IPS DF 6.9 (cell line): ENCODE measurements around the gene BTN2A1.
"Not testable (repeated sequence)": the region's sequence is repeated elsewhere in the genome, so short reads cannot be mapped to it uniquely, and the experiment has no call there.

ENCODE experiments used
- DNase-seq: peaks from one replicate; pipeline ENCODE4 v3.0.0-alpha.2; 2013; ENCODE audit warnings: low read depth, low spot score
- H3K27ac ChIP-seq: one replicate; pipeline ENCODE4 v1.5.1; 2013; ENCODE audit warnings: low read length, control low read depth
- H3K27me3 ChIP-seq: 2 replicates; pipeline ENCODE4 v1.6.1; 2013; ENCODE audit warnings: mild to moderate bottlenecking, low read length; ENCODE audit not compliant: control insufficient read depth, insufficient read depth
- H3K36me3 ChIP-seq: 2 replicates; pipeline ENCODE4 v1.6.1; 2013; ENCODE audit warnings: low read length; ENCODE audit not compliant: control insufficient read depth, insufficient read depth
- H3K4me1 ChIP-seq: 2 replicates; pipeline ENCODE4 v1.6.1; 2013; ENCODE audit warnings: low read length; ENCODE audit not compliant: control insufficient read depth, insufficient read depth
- H3K4me3 ChIP-seq: 2 replicates; pipeline ENCODE4 v1.5.1; 2013; ENCODE audit warnings: mild to moderate bottlenecking, low read length
- H3K9me3 ChIP-seq: 2 replicates; pipeline ENCODE4 v1.6.1; 2013; ENCODE audit warnings: low read length, inconsistent platforms; ENCODE audit not compliant: control insufficient read depth, insufficient read depth
- WGBS: extraction: QIAGEN DNeasy Blood & Tissue Kit; methylation state at CpG from one replicate; pipeline ENCODE4 v1.1.7; 2013; ENCODE audit warnings: mixed read lengths, missing lambda C conversion rate; ENCODE audit not compliant: insufficient read length, insufficient coverage; 5-methylcytosine and 5-hydroxymethylcytosine counted together

The BTN2A1 gene

GRCh38 chr6:26493258-26493657 is 35.5 kb downstream of the BTN2A1 start:
- H3K9me3 ChIP-seq = no peaks in the 10 kb centered on the region
- H3K27ac ChIP-seq = no peak overlapping the region
- no peaks in the 10 kb centered on the region for H3K4me1 ChIP-seq
- no peaks in the 10 kb centered on the region for H3K36me3 ChIP-seq
- DNase-seq = no peak
- no peaks in the 10 kb centered on the region for H3K27me3 ChIP-seq
- no CpG with 5 or more reads among the region's 2 CpGs for WGBS
- H3K4me3 ChIP-seq = no peak overlapping the region

- Histone ChIP-seq H3K27ac (no peak overlapping the region), H3K9me3 (no peaks in the 10 kb centered on the region), H3K4me1 (no peaks in the 10 kb centered on the region), H3K27me3 (no peaks in the 10 kb centered on the region), H3K36me3 (no peaks in the 10 kb centered on the region), H3K4me3 (no peak overlapping the region)
- DNase-seq = no peak
- WGBS = no CpG with 5 or more reads among the region's 3 CpGs
Measured at GRCh38 chr6:26494117-26494516, 36.4 kb downstream of the BTN2A1 start.

GRCh38 chr6:26495281-26495680 is 37.5 kb downstream of the BTN2A1 start:
- Histone ChIP-seq H3K4me1 (no peaks in the 10 kb centered on the region), H3K27ac (no peak overlapping the region), H3K36me3 (no peaks in the 10 kb centered on the region), H3K4me3 (no peak overlapping the region), H3K9me3 (no peaks in the 10 kb centered on the region), H3K27me3 (no peaks in the 10 kb centered on the region)
- WGBS = no CpG with 5 or more reads among the region's 1 CpG
- no peak for DNase-seq

DNA sequence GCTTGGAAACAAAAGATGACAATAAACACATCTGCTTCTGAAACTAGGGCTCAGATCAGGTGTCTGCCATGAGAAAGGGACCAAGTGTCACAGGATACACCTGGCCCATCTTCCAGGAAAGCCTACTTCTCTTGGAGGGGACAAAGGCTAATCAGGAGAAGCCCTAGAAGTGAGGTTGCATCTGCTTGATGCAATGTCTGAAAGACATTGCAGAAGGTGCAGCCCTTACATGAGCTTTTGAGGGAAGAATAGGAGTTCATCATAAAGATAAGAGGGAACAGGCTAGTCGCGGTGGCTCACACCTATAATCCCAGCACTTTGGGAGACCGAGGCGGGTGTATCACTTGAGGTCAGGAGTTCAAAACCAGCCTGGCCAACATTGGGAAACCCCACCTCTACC is 39.9 kb downstream of the BTN2A1 start:
- DNase-seq = no peak
- Histone ChIP-seq H3K9me3 (no peaks in the 10 kb centered on the region), H3K4me3 (no peak overlapping the region), H3K27ac (no peak overlapping the region), H3K36me3 (no peaks in the 10 kb centered on the region), H3K27me3 (peaks cover 16% of the 10 kb centered on the region), H3K4me1 (peaks cover 2% of the 10 kb centered on the region; the same call in 1 of the 2 replicates)
- WGBS = no CpG with 5 or more reads among the region's 4 CpGs

GRCh38 chr6:26500102-26500501 is 42.3 kb downstream of the BTN2A1 start, which contains the start of gene BTN1A1:
Gene BTN1A1, plus strand, starts transcription at chr6:26500303. Its CDS starts 984 bp downstream, at chr6:26501287.
- Histone ChIP-seq H3K36me3 (no peaks in the 10 kb centered on the region), H3K27me3 (peaks cover 18% of the 10 kb centered on the region), H3K27ac (no peak within 1 kb of the TSS), H3K4me1 (peaks cover 2% of the 10 kb centered on the region; the same call in 1 of the 2 replicates), H3K9me3 (no peaks in the 10 kb centered on the region), H3K4me3 (no peak within 1 kb of the TSS)
- no peak for DNase-seq
- no CpG with 5 or more reads among the region's 2 CpGs for WGBS

- DNase-seq = no peak
- no CpG with 5 or more reads among the region's 49 CpGs for WGBS
Measured at GRCh38 chr6:26501482-26501986, 43.8 kb downstream of the BTN2A1 start.

GRCh38 chr6:26502165-26502564 is 44.4 kb downstream of the BTN2A1 start:
- no peaks in the 10 kb centered on the region for H3K36me3 ChIP-seq
- H3K9me3 ChIP-seq = no peaks in the 10 kb centered on the region
- H3K27ac ChIP-seq = no peak overlapping the region
- H3K4me1 ChIP-seq = peaks cover 2% of the 10 kb centered on the region; the same call in 1 of the 2 replicates
- no peak for DNase-seq
- H3K4me3 ChIP-seq = no peak overlapping the region; the same call in 1 of the 2 replicates
- peaks cover 18% of the 10 kb centered on the region for H3K27me3 ChIP-seq

More at GRCh38 chr6:26501482-26501986, 43.8 kb downstream of the BTN2A1 start:
- peaks cover 2% of the 10 kb centered on the region; the same call in 1 of the 2 replicates for H3K4me1 ChIP-seq
- no peak overlapping the region for H3K27ac ChIP-seq
- no peaks in the 10 kb centered on the region for H3K9me3 ChIP-seq
- no peaks in the 10 kb centered on the region for H3K36me3 ChIP-seq
- H3K27me3 ChIP-seq = peaks cover 18% of the 10 kb centered on the region
- peak overlapping the region; percentile 20; the same call in 1 of the 2 replicates for H3K4me3 ChIP-seq

DNA sequence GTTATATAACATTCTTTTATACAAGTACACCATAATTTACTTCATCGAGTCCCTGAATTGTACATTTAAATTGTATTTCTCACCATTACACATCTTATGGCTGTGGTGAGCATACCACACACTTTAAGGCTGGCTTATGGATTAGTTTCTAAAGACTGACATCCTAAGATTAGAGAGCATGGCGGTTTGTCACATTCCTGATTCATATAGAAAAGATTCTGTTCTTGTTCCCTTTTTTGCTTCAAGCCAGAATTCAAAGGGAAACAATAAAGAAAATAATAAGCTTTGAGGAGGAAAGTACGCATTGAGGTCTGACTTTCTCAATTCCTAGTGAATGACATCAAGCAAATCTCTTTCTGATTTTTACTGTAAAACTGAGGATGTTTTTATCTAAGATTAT is 44.9 kb downstream of the BTN2A1 start:
- WGBS = no CpG with 5 or more reads among the region's 3 CpGs
- H3K4me1 ChIP-seq = peaks cover 2% of the 10 kb centered on the region; the same call in 1 of the 2 replicates
- no peak for DNase-seq
- no peak overlapping the region for H3K27ac ChIP-seq
- H3K36me3 ChIP-seq = no peaks in the 10 kb centered on the region
- H3K27me3 ChIP-seq = peaks cover 18% of the 10 kb centered on the region
- H3K9me3 ChIP-seq = no peaks in the 10 kb centered on the region
- H3K4me3 ChIP-seq = no peak overlapping the region

- H3K27ac ChIP-seq = no peak overlapping the region
- no peaks in the 10 kb centered on the region for H3K36me3 ChIP-seq
- H3K4me3 ChIP-seq = no peak overlapping the region
- DNase-seq = no peak
- H3K9me3 ChIP-seq = no peaks in the 10 kb centered on the region
- WGBS = no CpG with 5 or more reads among the region's 3 CpGs
- no peaks in the 10 kb centered on the region for H3K4me1 ChIP-seq
- peaks cover 2% of the 10 kb centered on the region; the same call in 1 of the 2 replicates for H3K27me3 ChIP-seq
Measured at GRCh38 chr6:26507658-26508057, 49.9 kb downstream of the BTN2A1 start.

- not testable (repeated sequence) for H3K36me3 ChIP-seq, DNase-seq, H3K27me3 ChIP-seq, H3K4me1 ChIP-seq, H3K9me3 ChIP-seq, H3K4me3 ChIP-seq, H3K27ac ChIP-seq
- no CpG with 5 or more reads among the region's 8 CpGs for WGBS
Measured at GRCh38 chr6:26511033-26511432, 53.3 kb downstream of the BTN2A1 start.

DNA sequence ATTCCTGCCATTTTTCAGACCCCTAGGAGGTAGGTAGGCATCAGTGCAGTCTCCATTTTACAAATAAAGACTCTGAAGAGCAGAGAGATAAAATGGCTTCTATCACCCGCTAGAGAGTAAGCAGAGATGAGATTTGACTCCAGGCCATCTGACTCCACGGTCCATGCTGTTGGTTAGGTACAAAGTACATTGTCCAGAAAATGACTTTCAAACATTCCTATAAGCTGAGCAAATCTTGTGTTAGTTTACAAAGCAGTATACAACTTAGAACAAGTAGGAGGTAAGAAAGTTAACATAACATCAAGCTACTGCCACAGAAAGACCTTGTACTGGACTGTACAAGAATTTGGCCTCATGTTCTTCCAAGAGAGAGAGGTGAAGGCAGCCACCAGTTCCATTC is 57.2 kb downstream of the BTN2A1 start:
- no peak overlapping the region for H3K4me3 ChIP-seq

More for the DNA sequence above, 57.2 kb downstream of the BTN2A1 start:
- no peak for DNase-seq
- no CpG with 5 or more reads among the region's 2 CpGs for WGBS
- Histone ChIP-seq H3K36me3 (no peaks in the 10 kb centered on the region), H3K27me3 (no peaks in the 10 kb centered on the region), H3K9me3 (no peaks in the 10 kb centered on the region), H3K4me1 (no peaks in the 10 kb centered on the region; the same call in 1 of the 2 replicates), H3K27ac (no peak overlapping the region)
